ENCODE measurements around the gene NR3C2.
"Not testable (repeated sequence)": the region's sequence is repeated elsewhere in the genome, so short reads cannot be mapped to it uniquely, and the experiment has no call there.

NR3C2 gene

GRCh38 chr4:148152868-148153625 lies 289.2 kb downstream of the NR3C2 start:
- DNase-seq, result no peak

- no peak for DNase-seq
Observed at GRCh38 chr4:148151806-148152205, 290.4 kb downstream of the NR3C2 start.

GRCh38 chr4:148145475-148145874 lies 296.7 kb downstream of the NR3C2 start:
- DNase-seq, result no peak

- DNase-seq, result no peak
Observed at GRCh38 chr4:148143174-148143573, 299.0 kb downstream of the NR3C2 start.

- DNase-seq, result no peak
Observed at GRCh38 chr4:148141501-148141900, 300.7 kb downstream of the NR3C2 start.

GRCh38 chr4:148126825-148127224 lies 315.4 kb downstream of the NR3C2 start:
- DNase-seq, result no peak

GRCh38 chr4:148124512-148124911 lies 317.7 kb downstream of the NR3C2 start:
- no peak for DNase-seq

- not testable (repeated sequence) for DNase-seq
Observed at GRCh38 chr4:148123161-148123560, 319.1 kb downstream of the NR3C2 start.

GRCh38 chr4:148120216-148120615 lies 322.0 kb downstream of the NR3C2 start:
- DNase-seq, result no peak

- DNase-seq, result no peak
Observed at GRCh38 chr4:148118633-148119032, 323.6 kb downstream of the NR3C2 start.

GRCh38 chr4:148118179-148118578 lies 324.0 kb downstream of the NR3C2 start:
- DNase-seq, result no peak

GRCh38 chr4:148116969-148117368 lies 325.2 kb downstream of the NR3C2 start:
- no peak for DNase-seq

GRCh38 chr4:148116264-148116663 lies 325.9 kb downstream of the NR3C2 start:
- no peak for DNase-seq

GRCh38 chr4:148114436-148114835 lies 327.8 kb downstream of the NR3C2 start:
- no peak for DNase-seq

- no peak for DNase-seq
Observed at GRCh38 chr4:148112231-148112982, 329.8 kb downstream of the NR3C2 start.

GRCh38 chr4:148110169-148110568 lies 332.0 kb downstream of the NR3C2 start:
- DNase-seq, result no peak

- DNase-seq, result no peak
Observed at GRCh38 chr4:148109216-148109615, 333.0 kb downstream of the NR3C2 start.

GRCh38 chr4:148108766-148109165 lies 333.4 kb downstream of the NR3C2 start:
- no peak for DNase-seq

- no peak for DNase-seq
Observed at GRCh38 chr4:148103597-148104355, 338.4 kb downstream of the NR3C2 start.

- no peak for DNase-seq
Observed at GRCh38 chr4:148101790-148102189, 340.4 kb downstream of the NR3C2 start.

GRCh38 chr4:148101235-148101634 lies 341.0 kb downstream of the NR3C2 start:
- no peak for DNase-seq

GRCh38 chr4:148097801-148098200 lies 344.4 kb downstream of the NR3C2 start:
- no peak for DNase-seq

GRCh38 chr4:148095346-148095923 lies 346.8 kb downstream of the NR3C2 start:
- DNase-seq, result no peak

Data from cortex of kidney (tissue), 1 donor.